Astrocyte (in vitro differentiated cells and primary cell): ENCODE measurements around the gene AURKAIP1. TPM values are rescaled to one million over a fixed set of nuclear protein-coding genes. Genes with fewer than 3 reads are reported as not detected.

Experiments used
- DNase-seq: peaks from one replicate; pipeline ENCODE4 v3.0.0-alpha.2; 2010; ENCODE audit warnings: low read depth
- FAIRE-seq: peaks from 2 replicates; lab custom pipeline; 2011; peaks lifted over from hg19 to GRCh38; lab: Jason Lieb, UNC
- H2AFZ ChIP-seq: 2 replicates; pipeline ENCODE4 v1.6.0; 2012; ENCODE audit warnings: low read depth, low read length, inconsistent platforms
- H3K27ac ChIP-seq: 2 replicates; pipeline ENCODE4 v1.5.1; 2011; ENCODE audit warnings: low read depth, low read length, inconsistent platforms
- H3K27me3 ChIP-seq: 2 replicates; pipeline ENCODE4 v1.6.0; 2011; ENCODE audit warnings: low read length, inconsistent platforms; ENCODE audit not compliant: insufficient read depth
- H3K36me3 ChIP-seq: 2 replicates; pipeline ENCODE4 v1.5.1; 2011; ENCODE audit warnings: low read length, inconsistent platforms; ENCODE audit not compliant: insufficient read depth
- H3K4me1 ChIP-seq: 2 replicates; pipeline ENCODE4 v1.5.1; 2011; ENCODE audit warnings: low read length, inconsistent platforms; ENCODE audit not compliant: insufficient read depth
- H3K4me2 ChIP-seq: 2 replicates; pipeline ENCODE4 v1.6.0; 2012; ENCODE audit warnings: low read length, inconsistent platforms
- H3K4me3 ChIP-seq: 2 replicates; pipeline ENCODE4 v1.5.1; 2011; ENCODE audit warnings: low read depth, mild to moderate bottlenecking, low read length, inconsistent platforms; ENCODE audit not compliant: insufficient read depth
- H3K79me2 ChIP-seq: 2 replicates; pipeline ENCODE4 v1.6.0; 2012; ENCODE audit warnings: mild to moderate bottlenecking, low read length, inconsistent platforms; ENCODE audit not compliant: insufficient read depth
- H3K9ac ChIP-seq: 2 replicates; pipeline ENCODE4 v1.6.0; 2012; ENCODE audit warnings: mild to moderate bottlenecking, low read length, inconsistent platforms
- H3K9me3 ChIP-seq: 2 replicates; pipeline ENCODE4 v1.5.1; 2012; ENCODE audit warnings: low read depth, mild to moderate bottlenecking, low read length, inconsistent platforms; ENCODE audit not compliant: insufficient read depth
- H4K20me1 ChIP-seq: 2 replicates; pipeline ENCODE4 v1.6.0; 2012; ENCODE audit warnings: low read length, inconsistent platforms; ENCODE audit not compliant: insufficient read depth
- H3K27ac Mint-ChIP-seq: one replicate; pipeline ENCODE4 v1.8.0; 2021; ENCODE audit warnings: mild to moderate bottlenecking, mixed read lengths; ENCODE audit not compliant: unreplicated experiment
- H3K27me3 Mint-ChIP-seq: one replicate; pipeline ENCODE4 v1.8.0; 2021; ENCODE audit warnings: low read depth, mixed read lengths; ENCODE audit not compliant: unreplicated experiment
- H3K36me3 Mint-ChIP-seq: one replicate; pipeline ENCODE4 v1.8.0; 2021; ENCODE audit warnings: low read depth, mixed read lengths; ENCODE audit not compliant: unreplicated experiment
- H3K4me1 Mint-ChIP-seq: one replicate; pipeline ENCODE4 v1.8.0; 2021; ENCODE audit warnings: low read depth, mixed read lengths; ENCODE audit not compliant: unreplicated experiment
- H3K4me3 Mint-ChIP-seq: one replicate; pipeline ENCODE4 v1.8.0; 2021; ENCODE audit warnings: mild to moderate bottlenecking, moderate library complexity, mixed read lengths; ENCODE audit not compliant: unreplicated experiment
- H3K9me3 Mint-ChIP-seq: one replicate; pipeline ENCODE4 v1.8.0; 2021; ENCODE audit warnings: mild to moderate bottlenecking, mixed read lengths; ENCODE audit not compliant: unreplicated experiment
- CTCF ChIP-seq: IDR thresholded peaks from 2 replicates; pipeline ENCODE4 v1.5.1; 2011; ENCODE audit warnings: low read depth, mild to moderate bottlenecking, inconsistent platforms, low read length, moderate library complexity; ENCODE audit not compliant: insufficient read depth
- EZH2 ChIP-seq: IDR thresholded peaks from 2 replicates; pipeline ENCODE4 v1.6.1; 2012; ENCODE audit warnings: mild to moderate bottlenecking, low read length, inconsistent platforms; ENCODE audit not compliant: insufficient read depth
- total RNA-seq: library from RNA; stranded (reverse); gene quantifications from 2 replicates; pipeline ENCODE4 v1.2.1, GENCODE V29; 2021

The AURKAIP1 gene
- total RNA-seq, 1 donor from 2014 or later: 135 TPM

DNA sequence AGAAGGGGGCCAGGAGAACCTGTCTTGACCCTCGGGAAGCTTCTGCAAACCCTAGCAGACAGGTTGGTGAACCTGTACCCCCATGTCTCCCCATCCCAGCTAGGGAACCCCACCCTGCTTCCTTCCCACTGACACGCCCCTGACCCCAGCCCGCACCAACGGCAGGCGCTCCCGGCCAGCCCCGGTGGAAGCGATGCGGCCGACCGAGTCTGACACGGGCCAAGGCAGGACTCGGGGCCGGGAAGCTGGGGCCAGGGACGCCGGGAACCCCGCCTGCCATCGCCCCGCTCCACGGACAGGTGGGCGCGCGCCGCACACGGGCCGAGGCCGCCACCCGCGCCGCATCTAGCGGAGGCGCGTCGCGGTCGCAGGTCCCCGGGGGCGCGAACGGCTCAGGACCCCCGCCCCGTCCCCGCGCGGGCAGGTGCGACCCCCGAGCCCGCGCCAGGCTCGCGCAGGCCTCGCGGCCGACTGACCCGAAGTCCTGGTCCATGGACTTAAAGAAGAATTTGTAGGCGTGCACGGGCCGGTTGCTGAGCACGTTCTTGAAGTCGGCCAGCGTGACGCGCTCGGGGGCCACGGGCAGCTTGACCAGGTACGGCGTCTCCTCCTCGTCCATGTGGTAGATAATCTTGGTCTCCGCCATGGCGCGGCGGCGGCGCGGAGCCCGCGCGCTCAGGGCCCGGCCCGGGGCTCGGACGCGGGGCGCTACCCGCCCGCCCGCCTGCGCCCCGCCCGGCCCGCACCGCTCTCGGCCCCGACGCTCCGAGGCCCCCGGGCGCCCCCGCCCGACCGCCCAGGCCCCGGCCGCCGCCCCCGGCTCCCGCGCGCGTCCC lies 26.4 kb downstream of the AURKAIP1 start:
- Histone ChIP-seq H3K4me1 (peaks cover 49% of the 10 kb centered on the region), H3K79me2 (peaks cover 63% of the 10 kb centered on the region), H2AFZ (no peak overlapping the region), H3K9ac (peak overlapping the region; percentile 83), H3K27ac (peak overlapping the region; percentile 47), H3K4me3 (peak overlapping the region; percentile 79), H3K9me3 (no peaks in the 10 kb centered on the region), H3K36me3 (peaks cover 11% of the 10 kb centered on the region), H3K27me3 (no peaks in the 10 kb centered on the region), H4K20me1 (peaks cover 71% of the 10 kb centered on the region), H3K4me2 (peak overlapping the region; percentile 99)
- Mint-ChIP-seq H3K4me3 (peak overlapping the region; percentile 87), H3K36me3 (peaks cover 6% of the 10 kb centered on the region), H3K27ac (peak overlapping the region; percentile 58), H3K27me3 (no peaks in the 10 kb centered on the region), H3K4me1 (peaks cover 17% of the 10 kb centered on the region), H3K9me3 (no peaks in the 10 kb centered on the region)
- TF ChIP-seq EZH2 (no peak), CTCF (no peak)
- DNase-seq (no peak), FAIRE-seq (no peak)

- Histone ChIP-seq H3K27ac (peak overlapping the region; percentile 47), H3K4me2 (peak overlapping the region; percentile 99), H3K9me3 (no peaks in the 10 kb centered on the region), H3K36me3 (peaks cover 6% of the 10 kb centered on the region), H3K9ac (peak overlapping the region; percentile 83), H3K79me2 (peaks cover 67% of the 10 kb centered on the region), H2AFZ (no peak overlapping the region), H3K27me3 (no peaks in the 10 kb centered on the region), H3K4me1 (peaks cover 46% of the 10 kb centered on the region), H4K20me1 (peaks cover 69% of the 10 kb centered on the region), H3K4me3 (peak overlapping the region; percentile 79)
- FAIRE-seq: no peak
- H3K27me3 Mint-ChIP-seq: no peaks in the 10 kb centered on the region
- H3K27ac Mint-ChIP-seq: peak overlapping the region; percentile 58
- no peak for DNase-seq
- peaks cover 17% of the 10 kb centered on the region for H3K4me1 Mint-ChIP-seq
- peak overlapping the region; percentile 87 for H3K4me3 Mint-ChIP-seq
- TF ChIP-seq EZH2 (no peak), CTCF (no peak)
- H3K9me3 Mint-ChIP-seq: no peaks in the 10 kb centered on the region
- peaks cover 6% of the 10 kb centered on the region for H3K36me3 Mint-ChIP-seq
These were observed 27.2 kb downstream of the AURKAIP1 start for GRCh38 chr1:1347663-1348419.
